ENCODE results near the gene SPATA9.

DNA sequence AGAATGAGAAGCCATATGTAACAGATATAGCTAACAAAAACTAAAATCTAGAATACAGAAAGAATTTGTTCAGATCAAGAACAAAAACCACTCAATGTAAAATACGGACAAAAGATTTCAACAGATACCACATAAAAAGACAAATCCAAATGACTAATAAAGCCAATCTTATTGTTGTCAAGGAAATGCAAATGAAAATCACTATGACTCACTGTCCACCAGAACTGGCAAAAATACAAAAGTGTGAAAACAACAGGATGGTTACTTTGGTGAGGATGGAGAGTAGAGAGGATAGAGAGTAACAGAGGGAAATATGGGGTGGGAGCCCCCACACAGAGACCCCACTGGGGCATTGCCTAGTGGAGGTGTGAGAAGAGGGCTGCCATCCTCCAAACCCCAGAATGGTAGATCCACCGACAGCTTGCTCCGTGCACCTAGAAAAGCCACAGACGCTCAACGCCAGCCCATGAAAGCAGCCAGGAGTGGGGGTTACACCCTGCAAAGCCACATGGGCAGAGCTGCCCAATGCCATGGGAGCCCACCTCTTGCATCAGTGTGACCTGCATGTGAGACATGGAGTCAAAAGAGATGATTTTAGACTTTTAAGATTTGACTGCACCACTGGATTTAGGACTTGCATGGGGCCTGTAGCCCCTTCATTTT is 33.1 kb upstream of the SPATA9 start:
- TF ChIP-seq, protein P1, sequence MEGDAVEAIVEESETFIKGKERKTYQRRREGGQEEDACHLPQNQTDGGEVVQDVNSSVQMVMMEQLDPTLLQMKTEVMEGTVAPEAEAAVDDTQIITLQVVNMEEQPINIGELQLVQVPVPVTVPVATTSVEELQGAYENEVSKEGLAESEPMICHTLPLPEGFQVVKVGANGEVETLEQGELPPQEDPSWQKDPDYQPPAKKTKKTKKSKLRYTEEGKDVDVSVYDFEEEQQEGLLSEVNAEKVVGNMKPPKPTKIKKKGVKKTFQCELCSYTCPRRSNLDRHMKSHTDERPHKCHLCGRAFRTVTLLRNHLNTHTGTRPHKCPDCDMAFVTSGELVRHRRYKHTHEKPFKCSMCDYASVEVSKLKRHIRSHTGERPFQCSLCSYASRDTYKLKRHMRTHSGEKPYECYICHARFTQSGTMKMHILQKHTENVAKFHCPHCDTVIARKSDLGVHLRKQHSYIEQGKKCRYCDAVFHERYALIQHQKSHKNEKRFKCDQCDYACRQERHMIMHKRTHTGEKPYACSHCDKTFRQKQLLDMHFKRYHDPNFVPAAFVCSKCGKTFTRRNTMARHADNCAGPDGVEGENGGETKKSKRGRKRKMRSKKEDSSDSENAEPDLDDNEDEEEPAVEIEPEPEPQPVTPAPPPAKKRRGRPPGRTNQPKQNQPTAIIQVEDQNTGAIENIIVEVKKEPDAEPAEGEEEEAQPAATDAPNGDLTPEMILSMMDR (conservative IDR thresholded peaks at IDR 0.05; ENCODE audit: low read length), result no peak
- no peak for TF ChIP-seq EZH2phosphoT487 (IDR thresholded peaks at IDR 0.05; ENCODE audit: borderline replicate concordance, low read depth, low read length)
